Cardiac muscle cell (in vitro differentiated cells and primary cell): ENCODE measurements around the gene GRK2. TPM values are rescaled to one million over a fixed set of nuclear protein-coding genes. Genes with fewer than 3 reads are reported as not detected.

Experiments
- DNase-seq, 2 donors: peaks; one replicate each; pipeline versions ENCODE4 v3.0.0 to v3.0.0-alpha.2; 2010 to 2017; ENCODE audit warnings: low read depth in 1 of 2, low spot score in 1 of 2
- H3K27ac ChIP-seq: fragments of 200-600 bp; sonication (generic); 2 replicates; pipeline ENCODE4 v1.5.1; 2016
- H3K27me3 ChIP-seq: fragments of 200-600 bp; sonication (generic); 2 replicates; pipeline ENCODE4 v1.6.0; 2016; ENCODE audit warnings: control low read depth
- H3K36me3 ChIP-seq: fragments of 200-600 bp; sonication (generic); 2 replicates; pipeline ENCODE4 v1.5.1; 2016; ENCODE audit warnings: control low read depth
- H3K4me1 ChIP-seq: fragments of 200-600 bp; sonication (generic); 2 replicates; pipeline ENCODE4 v1.8.1; 2017; ENCODE audit warnings: low read depth, mild to moderate bottlenecking, mixed run types
- H3K4me3 ChIP-seq: fragments of 200-600 bp; sonication (generic); 2 replicates; pipeline ENCODE4 v1.5.1; 2016; ENCODE audit warnings: mild to moderate bottlenecking
- H3K9me3 ChIP-seq: fragments of 200-600 bp; sonication (generic); 2 replicates; pipeline ENCODE4 v1.5.1; 2017; ENCODE audit warnings: low read depth, mild to moderate bottlenecking, control low read depth
- CTCF ChIP-seq: IDR thresholded peaks from 2 replicates; pipeline ENCODE4 v1.5.1; 2012; ENCODE audit warnings: low read depth, mild to moderate bottlenecking, low read length
- polyA plus RNA-seq: library from polyadenylated mRNA; unstranded; fragments of >200 nt; fragmentation: Nextera tagmentation; extraction: Ambion mirVana; gene quantifications from 2 replicates; pipeline ENCODE4 v1.2.1, GENCODE V29; 2016
- total RNA-seq: library from RNA; depleted of rRNA; stranded (reverse); fragments of >200 nt; gene quantifications from 2 replicates; pipeline ENCODE4 v1.2.3, GENCODE V29; 2016

GRK2 gene
- total and polyA plus RNA-seq, 2 experiments from 2014 or later = 62.9 to 72.1 TPM

- DNase-seq = peak; percentile 94 to 97
- Histone ChIP-seq H3K27me3 (no peaks in the 10 kb centered on the region), H3K4me1 (peaks cover 15% of the 10 kb centered on the region), H3K27ac (peak overlapping the region; percentile 78), H3K9me3 (no peaks in the 10 kb centered on the region), H3K36me3 (peaks cover 14% of the 10 kb centered on the region), H3K4me3 (peak overlapping the region; percentile 56)
- peak; percentile 34 for TF ChIP-seq CTCF
These were observed 22.4 kb downstream of the GRK2 start for GRCh38 chr11:67288452-67289225.

GRCh38 chr11:67289226-67289650, 23.0 kb downstream of the GRK2 start, which contains the start of gene ANKRD13D:
Gene ANKRD13D, plus strand, starts transcription at chr11:67289303. Its CDS starts 158 bp downstream, at chr11:67289461.
- peak within 1 kb of the TSS; percentile 56 for H3K4me3 ChIP-seq
- no peak for TF ChIP-seq CTCF
- peaks cover 15% of the 10 kb centered on the region for H3K4me1 ChIP-seq
- no peaks in the 10 kb centered on the region for H3K9me3 ChIP-seq
- H3K27me3 ChIP-seq = no peaks in the 10 kb centered on the region
- H3K27ac ChIP-seq = peak within 1 kb of the TSS; percentile 78
- peaks cover 8% of the 10 kb centered on the region for H3K36me3 ChIP-seq
- DNase-seq = no peak

GRCh38 chr11:67289651-67290479, 23.6 kb downstream of the GRK2 start:
- DNase-seq = peak in 1 of 2 donors; percentile 26
- Histone ChIP-seq H3K9me3 (no peaks in the 10 kb centered on the region), H3K27ac (peak overlapping the region; percentile 58), H3K4me3 (peak overlapping the region; percentile 56), H3K36me3 (peaks cover 6% of the 10 kb centered on the region), H3K27me3 (no peaks in the 10 kb centered on the region), H3K4me1 (peaks cover 15% of the 10 kb centered on the region)
- no peak for TF ChIP-seq CTCF

- no peaks in the 10 kb centered on the region for H3K9me3 ChIP-seq
- no peak overlapping the region for H3K27ac ChIP-seq
- peaks cover 15% of the 10 kb centered on the region for H3K4me1 ChIP-seq
- peaks cover 6% of the 10 kb centered on the region for H3K36me3 ChIP-seq
- H3K27me3 ChIP-seq = no peaks in the 10 kb centered on the region
- DNase-seq = peak in 1 of 2 donors; percentile 79
- no peak overlapping the region for H3K4me3 ChIP-seq
- TF ChIP-seq CTCF = no peak
These were observed 24.5 kb downstream of the GRK2 start for GRCh38 chr11:67290801-67291200.

GRCh38 chr11:67291481-67292381, 25.5 kb downstream of the GRK2 start:
- Histone ChIP-seq H3K27me3 (no peaks in the 10 kb centered on the region), H3K4me1 (peaks cover 15% of the 10 kb centered on the region), H3K27ac (no peak overlapping the region), H3K9me3 (no peaks in the 10 kb centered on the region), H3K4me3 (no peak overlapping the region), H3K36me3 (peaks cover 6% of the 10 kb centered on the region)
- DNase-seq = no peak
- TF ChIP-seq CTCF = no peak
